ENCODE data around the gene PRDM2.

The PRDM2 gene

DNA sequence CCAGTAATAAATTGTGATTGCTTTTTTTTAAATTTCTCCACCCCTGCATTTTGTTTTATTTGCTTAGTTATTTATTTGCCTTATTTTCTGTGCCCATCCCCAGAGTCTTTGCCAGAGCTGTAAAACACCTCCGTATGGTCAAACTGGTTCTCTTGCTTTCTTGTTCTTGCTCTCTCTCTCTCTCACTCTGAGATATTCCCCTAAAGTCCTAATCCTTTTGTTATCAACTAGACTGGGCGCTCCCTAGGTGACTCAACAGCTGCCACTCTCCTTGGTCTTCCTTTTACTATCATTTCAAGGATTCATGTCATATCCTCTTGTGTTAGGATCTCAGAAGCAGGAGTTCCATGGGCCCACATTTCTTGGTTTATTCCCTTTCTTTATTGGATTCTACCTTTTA lies 160.0 kb downstream of the PRDM2 start:
- H3K4me3 ChIP-seq (ENCODE audit: low read depth, low read length): no peak overlapping the region
- TF ChIP-seq, protein P1, sequence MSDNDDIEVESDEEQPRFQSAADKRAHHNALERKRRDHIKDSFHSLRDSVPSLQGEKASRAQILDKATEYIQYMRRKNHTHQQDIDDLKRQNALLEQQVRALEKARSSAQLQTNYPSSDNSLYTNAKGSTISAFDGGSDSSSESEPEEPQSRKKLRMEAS (IDR thresholded peaks at IDR 0.05; ENCODE audit: low read depth, low read length): no peak
- TF ChIP-seq, protein P2, sequence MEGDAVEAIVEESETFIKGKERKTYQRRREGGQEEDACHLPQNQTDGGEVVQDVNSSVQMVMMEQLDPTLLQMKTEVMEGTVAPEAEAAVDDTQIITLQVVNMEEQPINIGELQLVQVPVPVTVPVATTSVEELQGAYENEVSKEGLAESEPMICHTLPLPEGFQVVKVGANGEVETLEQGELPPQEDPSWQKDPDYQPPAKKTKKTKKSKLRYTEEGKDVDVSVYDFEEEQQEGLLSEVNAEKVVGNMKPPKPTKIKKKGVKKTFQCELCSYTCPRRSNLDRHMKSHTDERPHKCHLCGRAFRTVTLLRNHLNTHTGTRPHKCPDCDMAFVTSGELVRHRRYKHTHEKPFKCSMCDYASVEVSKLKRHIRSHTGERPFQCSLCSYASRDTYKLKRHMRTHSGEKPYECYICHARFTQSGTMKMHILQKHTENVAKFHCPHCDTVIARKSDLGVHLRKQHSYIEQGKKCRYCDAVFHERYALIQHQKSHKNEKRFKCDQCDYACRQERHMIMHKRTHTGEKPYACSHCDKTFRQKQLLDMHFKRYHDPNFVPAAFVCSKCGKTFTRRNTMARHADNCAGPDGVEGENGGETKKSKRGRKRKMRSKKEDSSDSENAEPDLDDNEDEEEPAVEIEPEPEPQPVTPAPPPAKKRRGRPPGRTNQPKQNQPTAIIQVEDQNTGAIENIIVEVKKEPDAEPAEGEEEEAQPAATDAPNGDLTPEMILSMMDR (IDR thresholded peaks at IDR 0.05; ENCODE audit: low read depth, low read length): no peak
- TF ChIP-seq POLR2A (IDR thresholded peaks at IDR 0.05; ENCODE audit: extremely low read depth, insufficient read length) (no peak), MYC (IDR thresholded peaks at IDR 0.05; ENCODE audit: low read depth, low read length) (no peak)
- DNase-seq (ENCODE audit: low read depth): no peak

DNA sequence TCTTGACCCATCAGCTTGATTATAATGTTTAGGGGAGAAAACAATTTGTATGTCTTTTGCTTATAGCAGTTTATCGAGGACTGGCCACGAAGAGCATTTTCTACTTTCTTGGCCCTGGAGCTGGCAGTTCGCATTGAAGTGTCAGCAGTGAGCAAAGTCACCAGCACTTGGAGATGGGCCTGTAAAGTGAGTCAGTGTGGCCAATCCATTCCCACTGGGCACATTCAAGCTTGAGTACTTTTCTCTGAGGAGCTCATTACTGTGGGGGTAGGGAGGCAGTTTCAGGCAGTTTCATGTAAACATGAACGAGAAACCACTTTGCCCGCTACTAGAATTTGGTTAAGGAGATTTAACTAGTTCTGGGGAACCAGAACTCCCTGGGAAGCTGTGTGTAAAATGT lies 164.8 kb downstream of the PRDM2 start:
- DNase-seq (ENCODE audit: low read depth): no peak
- TF ChIP-seq, protein P2 (IDR thresholded peaks at IDR 0.05; ENCODE audit: low read depth, low read length): no peak
- TF ChIP-seq, protein P1 (IDR thresholded peaks at IDR 0.05; ENCODE audit: low read depth, low read length): no peak
- TF ChIP-seq MYC (IDR thresholded peaks at IDR 0.05; ENCODE audit: low read depth, low read length) (no peak), POLR2A (IDR thresholded peaks at IDR 0.05; ENCODE audit: extremely low read depth, insufficient read length) (no peak)

DNA sequence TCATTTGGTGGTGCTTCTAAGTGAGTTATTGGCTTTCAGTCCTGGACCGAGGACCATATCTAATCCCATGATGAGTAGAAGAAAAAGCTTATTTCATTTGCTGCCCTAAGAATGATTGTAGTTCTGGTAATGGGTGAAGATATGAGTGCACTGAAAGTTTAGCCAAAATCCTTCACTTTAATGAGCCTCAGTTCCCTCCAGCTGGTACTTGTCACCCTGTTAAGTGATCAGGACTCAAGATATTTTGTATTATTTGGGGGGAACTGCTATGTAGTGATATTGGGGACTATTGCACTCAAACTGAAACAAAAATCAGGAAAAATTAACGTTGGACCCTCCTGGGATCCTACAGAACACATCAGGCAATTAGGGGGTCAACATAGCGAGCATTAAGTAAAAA lies 165.9 kb downstream of the PRDM2 start:
- no peak for DNase-seq (ENCODE audit: low read depth)
- TF ChIP-seq, protein P1 (IDR thresholded peaks at IDR 0.05; ENCODE audit: low read depth, low read length): no peak
- TF ChIP-seq MYC (IDR thresholded peaks at IDR 0.05; ENCODE audit: low read depth, low read length) (no peak), POLR2A (IDR thresholded peaks at IDR 0.05; ENCODE audit: extremely low read depth, insufficient read length) (no peak)
- TF ChIP-seq, protein P2 (IDR thresholded peaks at IDR 0.05; ENCODE audit: low read depth, low read length): no peak
- H3K4me3 ChIP-seq (ENCODE audit: low read depth, low read length): no peak overlapping the region

More for the DNA sequence above, 164.8 kb downstream of the PRDM2 start:
- no peak overlapping the region for H3K4me3 ChIP-seq (ENCODE audit: low read depth, low read length)

DNA sequence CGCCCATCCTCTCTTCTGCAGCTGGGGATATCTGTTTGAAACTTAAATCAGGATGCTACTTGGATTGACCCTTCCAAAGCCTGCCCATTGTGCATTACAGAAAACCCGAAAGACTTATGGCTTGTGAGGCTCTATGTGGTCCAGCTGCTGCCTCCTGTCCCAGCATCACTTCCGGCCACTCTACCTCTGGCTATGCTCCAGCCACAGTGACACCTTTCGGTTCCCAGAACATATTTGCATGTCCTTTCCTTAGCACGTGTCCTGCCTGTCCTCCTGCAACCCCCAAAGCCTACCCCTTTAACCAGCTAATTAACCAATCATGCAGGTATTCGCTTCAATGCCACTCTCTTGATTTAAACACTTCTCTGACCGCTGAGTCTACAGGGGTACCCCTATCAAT lies 167.6 kb downstream of the PRDM2 start:
- TF ChIP-seq, protein P2 (IDR thresholded peaks at IDR 0.05; ENCODE audit: low read depth, low read length): no peak
- TF ChIP-seq POLR2A (IDR thresholded peaks at IDR 0.05; ENCODE audit: extremely low read depth, insufficient read length) (no peak), MYC (IDR thresholded peaks at IDR 0.05; ENCODE audit: low read depth, low read length) (no peak)
- TF ChIP-seq, protein P1 (IDR thresholded peaks at IDR 0.05; ENCODE audit: low read depth, low read length): no peak
- no peak overlapping the region for H3K4me3 ChIP-seq (ENCODE audit: low read depth, low read length)
- DNase-seq (ENCODE audit: low read depth): no peak

DNA sequence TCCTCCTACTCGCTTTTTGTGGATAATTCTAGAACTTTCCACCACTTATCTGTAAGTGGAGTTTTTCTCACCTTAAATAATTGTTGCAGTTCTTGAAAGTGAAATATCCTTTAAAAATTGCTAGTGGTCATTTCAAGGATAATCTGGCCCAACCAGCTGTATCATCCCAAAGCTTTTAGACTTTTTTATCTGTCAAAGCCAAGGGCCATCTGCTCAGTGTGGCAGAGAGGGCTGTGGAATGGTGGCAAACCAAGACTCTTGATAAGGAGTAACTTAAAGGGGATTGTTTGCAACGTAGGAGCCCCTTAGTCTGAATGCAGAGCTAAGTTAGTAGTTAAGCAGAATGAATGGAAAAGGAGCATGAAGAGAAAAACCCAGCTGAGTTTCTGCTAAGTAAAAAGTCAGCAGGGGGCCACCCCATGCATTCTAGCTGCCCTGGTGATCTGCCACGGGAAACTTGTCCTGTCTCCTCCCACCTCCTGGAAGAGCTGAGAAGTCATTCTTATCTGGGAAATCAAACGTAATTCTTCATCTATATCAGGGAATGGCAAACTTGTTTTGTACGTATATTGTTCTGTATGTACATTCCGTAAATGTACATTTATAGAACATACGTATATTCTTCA lies 169.3 kb downstream of the PRDM2 start:
- no peak overlapping the region for H3K4me3 ChIP-seq (ENCODE audit: low read depth, low read length)
- DNase-seq (ENCODE audit: low read depth): no peak
- TF ChIP-seq POLR2A (IDR thresholded peaks at IDR 0.05; ENCODE audit: extremely low read depth, insufficient read length) (no peak), MYC (IDR thresholded peaks at IDR 0.05; ENCODE audit: low read depth, low read length) (no peak)
- TF ChIP-seq, protein P1 (IDR thresholded peaks at IDR 0.05; ENCODE audit: low read depth, low read length): no peak
- TF ChIP-seq, protein P2 (IDR thresholded peaks at IDR 0.05; ENCODE audit: low read depth, low read length): no peak

All from NB4 (cell line).